DND-41 (cell line): ENCODE results near the gene IGFLR1.

Experiments used
- ATAC-seq: fragments of 200-7000 bp; cut with Tn5 transposase; 3 replicates; pipeline ENCODE4 v1.9.1; 2021; ENCODE audit warnings: low read depth; ENCODE audit not compliant: insufficient read depth
- DNase-seq: peaks from one replicate; pipeline ENCODE4 v3.0.0-alpha.2; 2020
- H2AFZ ChIP-seq: 2 replicates; pipeline ENCODE4 v1.6.0; 2012; ENCODE audit warnings: low read depth, low read length
- H3K27ac ChIP-seq: 2 replicates; pipeline ENCODE4 v1.5.1; 2012; ENCODE audit warnings: low read length, inconsistent platforms
- H3K27me3 ChIP-seq: fragments of 200-600 bp; sonication (generic); 2 replicates; pipeline ENCODE4 v1.6.0; 2012; ENCODE audit warnings: low read length, mild to moderate bottlenecking, inconsistent platforms; ENCODE audit not compliant: insufficient read depth, poor library complexity
- H3K36me3 ChIP-seq: 2 replicates; pipeline ENCODE4 v1.5.1; 2012; ENCODE audit warnings: low read length, inconsistent platforms; ENCODE audit not compliant: insufficient read depth
- H3K4me1 ChIP-seq: 2 replicates; pipeline ENCODE4 v1.5.1; 2012; ENCODE audit warnings: mild to moderate bottlenecking, low read length; ENCODE audit not compliant: insufficient read depth
- H3K4me2 ChIP-seq: 2 replicates; pipeline ENCODE4 v1.6.0; 2012; ENCODE audit warnings: mild to moderate bottlenecking, moderate library complexity, low read length, inconsistent platforms; ENCODE audit not compliant: insufficient read depth
- H3K4me3 ChIP-seq, 2 experiments: fragments of 200-600 bp in 1 of 2; shearing (Covaris generic) in 1 of 2; 2 replicates each; pipeline ENCODE4 v1.5.1; 2012 to 2016; ENCODE audit warnings: inconsistent platforms in 2 of 2, low read length in 2 of 2, mild to moderate bottlenecking in 2 of 2, low read depth in 1 of 2, moderate library complexity in 1 of 2
- H3K79me2 ChIP-seq: 2 replicates; pipeline ENCODE4 v1.6.0; 2012; ENCODE audit warnings: low read length, inconsistent platforms; ENCODE audit not compliant: insufficient read depth
- H3K9ac ChIP-seq: 2 replicates; pipeline ENCODE4 v1.6.0; 2012; ENCODE audit warnings: low read depth, mild to moderate bottlenecking, inconsistent platforms, low read length, moderate library complexity
- H3K9me3 ChIP-seq: 2 replicates; pipeline ENCODE4 v1.5.1; 2012; ENCODE audit warnings: low read length, moderate library complexity, mild to moderate bottlenecking, inconsistent platforms; ENCODE audit not compliant: insufficient read depth, severe bottlenecking
- H4K20me1 ChIP-seq: 2 replicates; pipeline ENCODE4 v1.6.0; 2012; ENCODE audit warnings: low read length; ENCODE audit not compliant: insufficient read depth
- EZH2 ChIP-seq: IDR thresholded peaks from 3 replicates; pipeline ENCODE4 v1.6.1; 2012; ENCODE audit warnings: borderline replicate concordance, low read depth, mild to moderate bottlenecking, moderate library complexity, low read length, inconsistent platforms; ENCODE audit not compliant: severe bottlenecking
- TF ChIP-seq, protein P1 (sequence below): IDR thresholded peaks from 2 replicates; pipeline ENCODE4 v1.5.1; 2012; ENCODE audit warnings: borderline replicate concordance, low read length, moderate library complexity, mild to moderate bottlenecking; ENCODE audit not compliant: poor library complexity, severe bottlenecking; ENCODE audit errors: extremely low read depth

The IGFLR1 gene

DNA sequence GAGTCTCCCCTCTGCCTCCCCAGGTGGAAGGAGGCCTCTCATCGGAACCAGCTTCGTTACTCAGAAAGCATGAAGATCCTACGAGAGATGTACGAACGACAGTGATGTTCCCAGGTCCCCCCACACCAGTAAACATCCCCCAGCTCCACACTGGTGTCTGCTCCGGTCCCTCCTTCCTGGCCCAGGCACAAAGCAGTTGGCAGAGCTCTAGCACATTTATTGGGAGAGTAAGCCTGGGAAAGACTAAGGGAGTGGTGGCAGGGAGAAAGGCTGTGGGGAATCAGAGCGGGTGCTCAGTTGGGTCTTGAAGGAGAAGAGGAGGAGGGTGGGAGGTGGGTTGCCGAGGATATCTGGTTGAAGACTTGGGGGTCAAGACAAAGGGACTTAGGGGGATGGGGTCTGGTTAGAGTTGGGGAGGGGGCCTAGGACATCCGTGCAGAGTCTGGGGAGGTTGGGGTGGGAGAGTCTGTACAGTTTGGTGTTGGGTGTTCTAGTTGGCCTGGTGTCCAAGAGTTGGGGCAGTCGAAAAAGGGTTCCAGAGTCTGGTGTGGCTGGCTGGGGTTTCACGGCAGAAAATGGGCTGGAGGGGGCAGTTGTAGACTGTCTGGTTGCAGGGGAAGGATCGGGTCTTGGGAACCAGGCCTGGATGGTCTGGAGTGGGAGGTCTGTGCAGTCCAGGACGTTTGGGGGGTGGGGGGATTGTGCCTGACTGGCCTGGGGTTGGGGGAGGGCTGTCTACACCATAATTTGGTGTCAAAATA, 12.3 kb upstream of the IGFLR1 start:
- Histone ChIP-seq H3K9me3 (no peaks in the 10 kb centered on the region), H3K4me1 (peaks cover 29% of the 10 kb centered on the region), H4K20me1 (peaks cover 15% of the 10 kb centered on the region), H3K79me2 (peaks cover 21% of the 10 kb centered on the region), H3K36me3 (peaks cover 30% of the 10 kb centered on the region), H3K4me2 (no peak overlapping the region), H3K9ac (no peak overlapping the region), H3K27ac (no peak overlapping the region), H2AFZ (no peak overlapping the region), H3K27me3 (no peaks in the 10 kb centered on the region), H3K4me3 (no peak overlapping the region)
- DNase-seq (no peak), ATAC-seq (no peak)
- no peak for TF ChIP-seq EZH2
- TF ChIP-seq, protein P1, sequence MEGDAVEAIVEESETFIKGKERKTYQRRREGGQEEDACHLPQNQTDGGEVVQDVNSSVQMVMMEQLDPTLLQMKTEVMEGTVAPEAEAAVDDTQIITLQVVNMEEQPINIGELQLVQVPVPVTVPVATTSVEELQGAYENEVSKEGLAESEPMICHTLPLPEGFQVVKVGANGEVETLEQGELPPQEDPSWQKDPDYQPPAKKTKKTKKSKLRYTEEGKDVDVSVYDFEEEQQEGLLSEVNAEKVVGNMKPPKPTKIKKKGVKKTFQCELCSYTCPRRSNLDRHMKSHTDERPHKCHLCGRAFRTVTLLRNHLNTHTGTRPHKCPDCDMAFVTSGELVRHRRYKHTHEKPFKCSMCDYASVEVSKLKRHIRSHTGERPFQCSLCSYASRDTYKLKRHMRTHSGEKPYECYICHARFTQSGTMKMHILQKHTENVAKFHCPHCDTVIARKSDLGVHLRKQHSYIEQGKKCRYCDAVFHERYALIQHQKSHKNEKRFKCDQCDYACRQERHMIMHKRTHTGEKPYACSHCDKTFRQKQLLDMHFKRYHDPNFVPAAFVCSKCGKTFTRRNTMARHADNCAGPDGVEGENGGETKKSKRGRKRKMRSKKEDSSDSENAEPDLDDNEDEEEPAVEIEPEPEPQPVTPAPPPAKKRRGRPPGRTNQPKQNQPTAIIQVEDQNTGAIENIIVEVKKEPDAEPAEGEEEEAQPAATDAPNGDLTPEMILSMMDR = no peak

DNA sequence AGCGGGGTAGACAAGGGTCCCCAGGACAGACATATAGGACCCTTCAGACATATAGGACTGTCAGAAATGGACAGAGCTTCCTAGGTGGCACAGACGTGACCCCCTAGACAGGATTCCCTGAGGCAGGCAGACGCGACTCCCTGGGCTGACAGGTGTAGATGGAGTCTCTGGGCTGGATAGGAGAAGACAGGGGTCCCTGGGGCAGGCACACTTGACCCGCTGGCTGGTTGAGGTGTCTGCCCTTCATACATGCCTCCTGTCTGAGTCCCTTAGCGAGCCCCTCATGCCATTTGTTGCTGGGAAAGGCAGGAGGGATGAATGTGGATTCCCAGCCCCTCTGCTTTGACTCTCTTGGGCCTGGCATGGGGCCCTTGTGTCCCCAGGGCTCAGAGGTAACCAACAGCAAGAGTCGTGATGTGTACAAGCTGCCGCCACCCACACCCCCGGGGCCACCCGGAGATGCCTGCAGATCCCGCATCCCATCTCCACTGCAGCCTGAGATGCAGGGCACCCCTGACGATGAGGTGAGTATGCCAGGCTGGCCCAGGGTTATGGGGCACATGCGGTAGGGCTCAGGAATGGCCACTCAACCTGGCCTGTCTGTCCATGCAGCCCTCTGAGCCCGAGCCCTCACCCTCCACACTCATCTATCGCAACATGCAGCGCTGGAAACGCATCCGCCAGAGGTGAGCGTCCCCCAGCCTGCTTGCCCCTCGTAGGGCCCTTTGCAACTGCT, 11.6 kb upstream of the IGFLR1 start:
- Histone ChIP-seq H3K9me3 (no peaks in the 10 kb centered on the region), H3K9ac (no peak overlapping the region), H3K4me3 (no peak overlapping the region), H2AFZ (no peak overlapping the region), H4K20me1 (peaks cover 7% of the 10 kb centered on the region), H3K4me2 (no peak overlapping the region), H3K79me2 (peaks cover 19% of the 10 kb centered on the region), H3K4me1 (peaks cover 29% of the 10 kb centered on the region), H3K27ac (no peak overlapping the region), H3K36me3 (peaks cover 24% of the 10 kb centered on the region), H3K27me3 (no peaks in the 10 kb centered on the region)
- DNase-seq (no peak), ATAC-seq (no peak)
- TF ChIP-seq, protein P1 = no peak
- TF ChIP-seq EZH2 = no peak

DNA sequence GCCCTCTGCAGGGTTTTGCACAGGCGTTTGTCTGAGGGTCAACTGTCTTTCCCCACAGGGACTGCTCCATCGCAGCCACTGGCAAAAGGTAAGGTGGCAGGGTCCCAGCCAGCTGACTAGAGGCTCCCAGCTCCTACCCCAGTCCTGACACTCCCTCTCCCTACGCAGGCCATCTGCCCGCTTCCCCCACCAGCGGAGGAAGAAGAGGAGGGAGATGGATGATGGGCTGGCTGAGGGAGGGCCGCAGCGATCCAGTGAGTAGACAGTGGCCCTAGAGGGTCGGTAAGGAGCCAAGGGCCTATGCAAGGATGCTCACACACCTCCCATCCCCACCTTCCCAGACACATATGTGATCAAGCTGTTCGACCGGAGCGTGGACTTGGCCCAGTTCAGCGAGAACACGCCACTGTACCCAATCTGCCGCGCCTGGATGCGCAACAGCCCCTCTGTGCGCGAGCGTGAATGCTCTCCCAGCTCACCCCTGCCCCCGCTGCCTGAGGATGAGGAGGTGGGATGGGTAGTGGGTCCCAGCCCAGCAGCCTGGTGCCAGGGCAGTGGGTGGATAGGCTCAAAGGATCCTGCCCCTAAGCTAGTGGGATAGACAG, 10.6 kb upstream of the IGFLR1 start:
- peaks cover 30% of the 10 kb centered on the region for H3K4me1 ChIP-seq
- no peak overlapping the region for H3K4me2 ChIP-seq
- H3K27ac ChIP-seq = no peak overlapping the region
- peaks cover 15% of the 10 kb centered on the region for H3K79me2 ChIP-seq
- TF ChIP-seq EZH2 = no peak
- TF ChIP-seq, protein P1 = no peak
- H4K20me1 ChIP-seq = 0 out of 2 replicates have a peak, but pooled peaks cover 3% of the 10 kb centered on the region
- H3K4me3 ChIP-seq = no peak overlapping the region
- no peak overlapping the region for H2AFZ ChIP-seq
- no peaks in the 10 kb centered on the region for H3K9me3 ChIP-seq
- no peaks in the 10 kb centered on the region for H3K27me3 ChIP-seq
- H3K9ac ChIP-seq = no peak overlapping the region
- ATAC-seq (no peak), DNase-seq (no peak)
- H3K36me3 ChIP-seq = peaks cover 24% of the 10 kb centered on the region
